IMR-90 (cell line): Measurements from ENCODE around the gene MOB2. TPM values are rescaled to one million over a fixed set of nuclear protein-coding genes. Genes with fewer than 3 reads are reported as not detected.

Experiments
- ATAC-seq: fragments of 200-7000 bp; cut with Tn5 transposase; 2 replicates; pipeline ENCODE4 v1.9.1; 2020; ENCODE audit warnings: low read depth, mild to moderate bottlenecking, moderate library complexity
- BruUV-seq: library from RNA; stranded (reverse); fragments of 400-500 nt; replicated peaks from 2 replicates; lab custom pipeline; 2021; lab: Mats Ljungman, UMichigan
- CTCF ChIA-PET: fragments of 300-600 bp; formaldehyde crosslinking; extraction: SDS; loops from one replicate; lab custom pipeline; 2021; ENCODE audit warnings: antibody characterized with exemption; lab: Yijun Ruan, JAX
- POLR2A ChIA-PET: fragments of 300-600 bp; sonication (Branson Sonifier 250); formaldehyde crosslinking; loops from one replicate; lab custom pipeline; 2022; ENCODE audit warnings: antibody characterized with exemption; ENCODE audit not compliant: unreplicated experiment; lab: Charles Lee
- DNase-seq: peaks from one replicate; pipeline ENCODE4 v3.0.0; 2013
- H2AFZ ChIP-seq: replicated peaks from 2 replicates; pipeline ENCODE3; 2013; ENCODE audit warnings: low read length, mild to moderate bottlenecking; ENCODE audit not compliant: poor library complexity
- H2AK5ac ChIP-seq: 2 replicates; pipeline ENCODE4 v1.6.1; 2013; ENCODE audit warnings: low read depth, low read length, inconsistent platforms
- H2AK9ac ChIP-seq: replicated peaks from 2 replicates; pipeline ENCODE3; 2013; ENCODE audit warnings: mild to moderate bottlenecking, low read depth, low read length, moderate library complexity; ENCODE audit not compliant: poor library complexity
- H2BK120ac ChIP-seq: 2 replicates; pipeline ENCODE4 v1.6.1; 2013; ENCODE audit warnings: low read depth, low read length, inconsistent platforms
- H2BK15ac ChIP-seq: 3 replicates; pipeline ENCODE4 v1.6.1; 2013; ENCODE audit warnings: low read depth, low read length, inconsistent platforms
- H2BK20ac ChIP-seq: 2 replicates; pipeline ENCODE4 v1.6.1; 2013; ENCODE audit warnings: low read depth, mild to moderate bottlenecking, inconsistent platforms, low read length, moderate library complexity
- H2BK5ac ChIP-seq: 2 replicates; pipeline ENCODE4 v1.6.1; 2013; ENCODE audit warnings: mild to moderate bottlenecking, low read depth, low read length, inconsistent platforms; ENCODE audit not compliant: poor library complexity, severe bottlenecking
- H3K14ac ChIP-seq: replicated peaks from 2 replicates; pipeline ENCODE4 v1.6.1; 2013; ENCODE audit warnings: low read depth, low read length, inconsistent platforms
- H3K18ac ChIP-seq: 2 replicates; pipeline ENCODE4 v1.6.1; 2013; ENCODE audit warnings: low read depth, low read length, control low read depth
- H3K23ac ChIP-seq: 2 replicates; pipeline ENCODE4 v1.6.1; 2013; ENCODE audit warnings: low read depth, low read length, inconsistent platforms
- H3K27ac ChIP-seq: 2 replicates; pipeline ENCODE4 v1.5.1; 2013; ENCODE audit warnings: mild to moderate bottlenecking, control low read depth, low read length; ENCODE audit not compliant: insufficient read depth
- H3K27me3 ChIP-seq: 2 replicates; pipeline ENCODE4 v1.6.1; 2013; ENCODE audit warnings: low read length; ENCODE audit not compliant: control insufficient read depth, insufficient read depth
- H3K36me3 ChIP-seq: 2 replicates; pipeline ENCODE4 v1.6.1; 2013; ENCODE audit warnings: low read length, mixed read lengths; ENCODE audit not compliant: control insufficient read depth, insufficient read depth
- H3K4ac ChIP-seq: 2 replicates; pipeline ENCODE4 v1.6.1; 2013; ENCODE audit warnings: low read depth, low read length, inconsistent platforms
- H3K4me1 ChIP-seq: 2 replicates; pipeline ENCODE4 v1.6.1; 2013; ENCODE audit warnings: low read length, mixed read lengths; ENCODE audit not compliant: control insufficient read depth, insufficient read depth
- H3K4me2 ChIP-seq: 2 replicates; pipeline ENCODE4 v1.6.1; 2013; ENCODE audit warnings: low read depth, mild to moderate bottlenecking, control low read depth, low read length, moderate library complexity
- H3K4me3 ChIP-seq: 2 replicates; pipeline ENCODE4 v1.5.1; 2013; ENCODE audit warnings: low read depth, mild to moderate bottlenecking, control low read depth, low read length, moderate library complexity; ENCODE audit not compliant: insufficient read depth
- H3K56ac ChIP-seq: 2 replicates; pipeline ENCODE4 v1.6.1; 2013; ENCODE audit warnings: low read length, inconsistent platforms; ENCODE audit not compliant: insufficient read depth; ENCODE audit errors: extremely low read depth
- H3K79me1 ChIP-seq, 2 experiments: 2 replicates each; pipeline ENCODE4 v1.6.1; 2013; ENCODE audit warnings: low read length in 2 of 2, inconsistent platforms in 1 of 2, low read depth in 1 of 2
- H3K9ac ChIP-seq: 2 replicates; pipeline ENCODE4 v1.6.1; 2013; ENCODE audit warnings: low read depth, low read length, control low read depth
- H3K9me1 ChIP-seq: 2 replicates; pipeline ENCODE4 v1.6.1; 2013; ENCODE audit warnings: low read length, inconsistent platforms; ENCODE audit not compliant: insufficient read depth
- H3K9me3 ChIP-seq: 2 replicates; pipeline ENCODE4 v1.6.1; 2013; ENCODE audit warnings: low read length; ENCODE audit not compliant: control insufficient read depth, insufficient read depth
- H4K20me1 ChIP-seq: 2 replicates; pipeline ENCODE4 v1.6.1; 2013; ENCODE audit warnings: low read length, inconsistent platforms; ENCODE audit not compliant: insufficient read depth
- H4K5ac ChIP-seq: 2 replicates; pipeline ENCODE4 v1.6.1; 2013; ENCODE audit warnings: mild to moderate bottlenecking, low read depth, low read length, control low read depth
- H4K8ac ChIP-seq, 2 experiments: 2 replicates each; pipeline ENCODE4 v1.6.1; 2013; ENCODE audit warnings: low read depth in 2 of 2, low read length in 2 of 2, control low read depth in 1 of 2, inconsistent platforms in 1 of 2
- H4K91ac ChIP-seq: 2 replicates; pipeline ENCODE4 v1.6.1; 2013; ENCODE audit warnings: low read depth, low read length, inconsistent platforms; ENCODE audit not compliant: insufficient read depth
- BHLHE40 ChIP-seq: fragments of 150-350 bp; IDR thresholded peaks from 2 replicates; pipeline ENCODE4 v1.6.1; 2016; ENCODE audit warnings: mild to moderate bottlenecking, low read depth, low read length
- CEBPB ChIP-seq: IDR thresholded peaks from 2 replicates; pipeline ENCODE4 v1.6.1; 2012; ENCODE audit warnings: low read depth, low read length, improper control_type of control experiment
- CHD1 ChIP-seq: IDR thresholded peaks from 2 replicates; pipeline ENCODE4 v1.6.1; 2012; ENCODE audit warnings: low read depth, low read length, improper control_type of control experiment
- CTCF ChIP-seq: conservative IDR thresholded peaks from 2 replicates; pipeline ENCODE4 v1.5.1; 2012; ENCODE audit warnings: mild to moderate bottlenecking, low read depth, low read length, improper control_type of control experiment
- ELK1 ChIP-seq: fragments of 150-350 bp; IDR thresholded peaks from 2 replicates; pipeline ENCODE4 v1.6.1; 2016; ENCODE audit warnings: low read depth, mild to moderate bottlenecking, low read length, moderate library complexity, borderline replicate concordance
- FOS ChIP-seq: fragments of 150-350 bp; IDR thresholded peaks from 2 replicates; pipeline ENCODE4 v1.6.1; 2016; ENCODE audit warnings: low read depth, low read length
- MAFK ChIP-seq: IDR thresholded peaks from 2 replicates; pipeline ENCODE4 v1.6.1; 2012; ENCODE audit warnings: low read depth, low read length, improper control_type of control experiment
- MAZ ChIP-seq: IDR thresholded peaks from 2 replicates; pipeline ENCODE4 v1.6.1; 2012; ENCODE audit warnings: low read depth, mild to moderate bottlenecking, low read length, improper control_type of control experiment, moderate library complexity, borderline replicate concordance
- MXI1 ChIP-seq: IDR thresholded peaks from 2 replicates; pipeline ENCODE4 v1.6.1; 2012; ENCODE audit warnings: low read depth, mild to moderate bottlenecking, low read length, moderate library complexity, borderline replicate concordance
- NFE2L2 ChIP-seq: fragments of 150-350 bp; IDR thresholded peaks from 2 replicates; pipeline ENCODE4 v1.6.1; 2016; ENCODE audit warnings: low read depth, mild to moderate bottlenecking, low read length
- POLR2A ChIP-seq: IDR thresholded peaks from 2 replicates; pipeline ENCODE4 v1.6.1; 2012; ENCODE audit warnings: mild to moderate bottlenecking, low read depth, low read length
- RAD21 ChIP-seq: IDR thresholded peaks from 2 replicates; pipeline ENCODE4 v1.6.1; 2012; ENCODE audit warnings: low read length, improper control_type of control experiment
- RCOR1 ChIP-seq: IDR thresholded peaks from 2 replicates; pipeline ENCODE4 v1.6.1; 2012; ENCODE audit warnings: mild to moderate bottlenecking, low read length, improper control_type of control experiment; ENCODE audit not compliant: insufficient replicate concordance
- RFX5 ChIP-seq: IDR thresholded peaks from 2 replicates; pipeline ENCODE4 v1.8.0; 2012; ENCODE audit warnings: low read depth, mild to moderate bottlenecking, low read length, moderate library complexity
- SMC3 ChIP-seq: fragments of 150-350 bp; IDR thresholded peaks from 2 replicates; pipeline ENCODE4 v1.6.1; 2016; ENCODE audit warnings: low read depth, mild to moderate bottlenecking, antibody characterized with exemption, low read length, moderate library complexity
- USF2 ChIP-seq: fragments of 150-350 bp; IDR thresholded peaks from 2 replicates; pipeline ENCODE4 v1.6.1; 2017; ENCODE audit warnings: mild to moderate bottlenecking, antibody characterized with exemption, low read length, low read depth
- WGBS, 2 experiments: methylation state at CpG; one replicate each; pipeline versions ENCODE4 v1.1.5 to v1.1.7; 2013; ENCODE audit warnings: missing lambda C conversion rate in 2 of 2; ENCODE audit not compliant: insufficient read length in 1 of 2; ENCODE audit errors: extremely low coverage in 2 of 2; 5-methylcytosine and 5-hydroxymethylcytosine counted together
- dilution Hi-C: fragments of 300-500 bp; cut with HindIII; formaldehyde crosslinking; loops from one replicate; pipeline ENCODE4 v1.14.3; 2018; ENCODE audit warnings: low sequenced_read_pairs; ENCODE audit not compliant: unreplicated experiment
- in situ Hi-C: fragments of 300-500 bp; cut with MboI; formaldehyde crosslinking; loops from 3 replicates; pipeline ENCODE4 v1.14.3; 2019; ENCODE audit warnings: low sequenced_read_pairs, inconsistent platforms, mixed read lengths
- intact Hi-C: fragments of 100-400 bp; cut with micrococcal nuclease; formaldehyde crosslinking; loops from 2 replicates; pipeline ENCODE4 v1.10.0; 2022
- polyA plus RNA-seq, 3 experiments: library from polyadenylated mRNA; depleted of rRNA; stranded (reverse); fragments of >200 nt; gene quantifications; 2 replicates each; pipeline ENCODE4 v1.2.3, GENCODE V29; 2012; ENCODE audit warnings: low replicate concordance in 1 of 3
- total RNA-seq: library from RNA; depleted of rRNA; stranded (reverse); fragments of >200 nt; gene quantifications from 2 replicates; pipeline ENCODE4 v1.2.3, GENCODE V29; 2012

The MOB2 gene
- total and polyA plus RNA-seq, 2 of the 4 experiments (the other 2 are of a cell fraction) = 23.7 to 36.2 TPM

GRCh38 chr11:1497600-1497999 lies 11.0 kb upstream of the MOB2 start:
- Histone ChIP-seq H3K9me1 (peaks cover 17% of the 10 kb centered on the region), H2AFZ (no peak overlapping the region), H4K5ac (no peak overlapping the region), H3K27me3 (no peaks in the 10 kb centered on the region), H3K14ac (no peak overlapping the region), H3K4me3 (no peak overlapping the region), H2AK5ac (no peak overlapping the region), H2BK5ac (no peak overlapping the region), H3K4me2 (no peak overlapping the region), H2BK20ac (no peak overlapping the region), H3K18ac (no peak overlapping the region), H4K8ac (no peak overlapping the region), H2BK15ac (no peak overlapping the region), H3K79me1 (peaks cover 42 to 70% of the 10 kb centered on the region in 2 experiments), H3K36me3 (peaks cover 4% of the 10 kb centered on the region), H3K56ac (no peak overlapping the region), H3K4ac (no peak overlapping the region), H4K91ac (no peak overlapping the region), H3K27ac (no peak overlapping the region), H4K20me1 (peaks cover 78% of the 10 kb centered on the region), H3K9me3 (no peaks in the 10 kb centered on the region), H2BK120ac (no peak overlapping the region), H3K23ac (no peak overlapping the region), H3K4me1 (no peaks in the 10 kb centered on the region), H3K9ac (no peak overlapping the region), H2AK9ac (no peak overlapping the region)
- in situ Hi-C loops = no loop called here
- no peak for ATAC-seq
- POLR2A ChIA-PET = no interaction called here
- intact Hi-C loops = no loop called here
- DNase-seq = no peak
- 100% methylated on average over 3 of the region's 5 CpGs; no CpG with 5 or more reads in 1 of the 2 experiments for WGBS, 2 experiments
- TF ChIP-seq RFX5 = no peak
- no peak for TF ChIP-seq BHLHE40
- no peak for TF ChIP-seq CHD1
- no peak for TF ChIP-seq MAFK
- no peak for TF ChIP-seq POLR2A
- no peak for TF ChIP-seq SMC3
- TF ChIP-seq FOS = no peak
- TF ChIP-seq MAZ = no peak
- TF ChIP-seq USF2 = no peak
- TF ChIP-seq MXI1 = no peak
- no peak for TF ChIP-seq NFE2L2
- TF ChIP-seq ELK1 = no peak
- TF ChIP-seq RAD21 = no peak
- TF ChIP-seq CTCF = no peak
- TF ChIP-seq CEBPB = no peak
- TF ChIP-seq RCOR1 = no peak
- dilution Hi-C loops = no loop called here
- CTCF ChIA-PET = no interaction called here
- BruUV-seq = no TSS peak
